NCI-H146 treated with DMSO at 0.1 percent for 48 hours (cell line): ENCODE results near the gene CDK1.

ENCODE experiments used
- DNase-seq: peaks from one replicate; lab custom pipeline; 2025; ENCODE audit not compliant: unreplicated experiment; lab: John Stamatoyannopoulos, UW

CDK1 gene

GRCh38 chr10:60778214-60778970 is at the start of gene CDK1:
Gene CDK1, plus strand, starts transcription at chr10:60778478. Its CDS starts 1,688 bp downstream, at chr10:60780166.
- DNase-seq = peak; percentile 97

- DNase-seq = no peak
Measured at GRCh38 chr10:60729106-60729505, 49.2 kb upstream of the CDK1 start.

GRCh38 chr10:60731134-60731885 is 47.0 kb upstream of the CDK1 start:
- DNase-seq = no peak

- DNase-seq = peak; percentile 31
Measured at GRCh38 chr10:60732198-60732806, 46.0 kb upstream of the CDK1 start.

- DNase-seq = no peak
Measured at GRCh38 chr10:60732807-60733516, 45.3 kb upstream of the CDK1 start.

- peak; percentile 34 for DNase-seq
Measured at GRCh38 chr10:60733517-60733822, 44.8 kb upstream of the CDK1 start.

- no peak for DNase-seq
Measured at GRCh38 chr10:60733826-60734225, 44.5 kb upstream of the CDK1 start.

- no peak for DNase-seq
Measured at GRCh38 chr10:60734226-60734625, 44.1 kb upstream of the CDK1 start.

- DNase-seq = peak; percentile 64
Measured at GRCh38 chr10:60735244-60735643, 43.0 kb upstream of the CDK1 start.

- DNase-seq = peak; percentile 49
Measured at GRCh38 chr10:60737242-60737641, 41.0 kb upstream of the CDK1 start.

GRCh38 chr10:60739558-60739957 is 38.7 kb upstream of the CDK1 start:
- DNase-seq = no peak

GRCh38 chr10:60742512-60742911 is 35.8 kb upstream of the CDK1 start:
- no peak for DNase-seq

GRCh38 chr10:60747817-60748469 is 30.3 kb upstream of the CDK1 start:
- no peak for DNase-seq

- no peak for DNase-seq
Measured at GRCh38 chr10:60753152-60753551, 25.1 kb upstream of the CDK1 start.

- DNase-seq = no peak
Measured at GRCh38 chr10:60753817-60754216, 24.5 kb upstream of the CDK1 start.

GRCh38 chr10:60757420-60757895 is 20.8 kb upstream of the CDK1 start:
- no peak for DNase-seq

GRCh38 chr10:60759181-60759580 is 19.1 kb upstream of the CDK1 start:
- no peak for DNase-seq

- DNase-seq = no peak
Measured at GRCh38 chr10:60760711-60761210, 17.5 kb upstream of the CDK1 start.

GRCh38 chr10:60762554-60762953 is 15.7 kb upstream of the CDK1 start:
- DNase-seq = no peak

- DNase-seq = no peak
Measured at GRCh38 chr10:60767424-60767823, 10.9 kb upstream of the CDK1 start.

- DNase-seq = no peak
Measured at GRCh38 chr10:60769406-60769805, 8.9 kb upstream of the CDK1 start.
